NAMALWA (cell line): ENCODE results near the gene BOC.
"Not testable (repeated sequence)": the region's sequence is repeated elsewhere in the genome, so short reads cannot be mapped to it uniquely, and the experiment has no call there.

Experiments used
- DNase-seq: peaks from one replicate; pipeline ENCODE4 v3.0.0-alpha.2; 2015; ENCODE audit warnings: low spot score

The BOC gene, protein sequence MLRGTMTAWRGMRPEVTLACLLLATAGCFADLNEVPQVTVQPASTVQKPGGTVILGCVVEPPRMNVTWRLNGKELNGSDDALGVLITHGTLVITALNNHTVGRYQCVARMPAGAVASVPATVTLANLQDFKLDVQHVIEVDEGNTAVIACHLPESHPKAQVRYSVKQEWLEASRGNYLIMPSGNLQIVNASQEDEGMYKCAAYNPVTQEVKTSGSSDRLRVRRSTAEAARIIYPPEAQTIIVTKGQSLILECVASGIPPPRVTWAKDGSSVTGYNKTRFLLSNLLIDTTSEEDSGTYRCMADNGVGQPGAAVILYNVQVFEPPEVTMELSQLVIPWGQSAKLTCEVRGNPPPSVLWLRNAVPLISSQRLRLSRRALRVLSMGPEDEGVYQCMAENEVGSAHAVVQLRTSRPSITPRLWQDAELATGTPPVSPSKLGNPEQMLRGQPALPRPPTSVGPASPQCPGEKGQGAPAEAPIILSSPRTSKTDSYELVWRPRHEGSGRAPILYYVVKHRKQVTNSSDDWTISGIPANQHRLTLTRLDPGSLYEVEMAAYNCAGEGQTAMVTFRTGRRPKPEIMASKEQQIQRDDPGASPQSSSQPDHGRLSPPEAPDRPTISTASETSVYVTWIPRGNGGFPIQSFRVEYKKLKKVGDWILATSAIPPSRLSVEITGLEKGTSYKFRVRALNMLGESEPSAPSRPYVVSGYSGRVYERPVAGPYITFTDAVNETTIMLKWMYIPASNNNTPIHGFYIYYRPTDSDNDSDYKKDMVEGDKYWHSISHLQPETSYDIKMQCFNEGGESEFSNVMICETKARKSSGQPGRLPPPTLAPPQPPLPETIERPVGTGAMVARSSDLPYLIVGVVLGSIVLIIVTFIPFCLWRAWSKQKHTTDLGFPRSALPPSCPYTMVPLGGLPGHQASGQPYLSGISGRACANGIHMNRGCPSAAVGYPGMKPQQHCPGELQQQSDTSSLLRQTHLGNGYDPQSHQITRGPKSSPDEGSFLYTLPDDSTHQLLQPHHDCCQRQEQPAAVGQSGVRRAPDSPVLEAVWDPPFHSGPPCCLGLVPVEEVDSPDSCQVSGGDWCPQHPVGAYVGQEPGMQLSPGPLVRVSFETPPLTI

DNA sequence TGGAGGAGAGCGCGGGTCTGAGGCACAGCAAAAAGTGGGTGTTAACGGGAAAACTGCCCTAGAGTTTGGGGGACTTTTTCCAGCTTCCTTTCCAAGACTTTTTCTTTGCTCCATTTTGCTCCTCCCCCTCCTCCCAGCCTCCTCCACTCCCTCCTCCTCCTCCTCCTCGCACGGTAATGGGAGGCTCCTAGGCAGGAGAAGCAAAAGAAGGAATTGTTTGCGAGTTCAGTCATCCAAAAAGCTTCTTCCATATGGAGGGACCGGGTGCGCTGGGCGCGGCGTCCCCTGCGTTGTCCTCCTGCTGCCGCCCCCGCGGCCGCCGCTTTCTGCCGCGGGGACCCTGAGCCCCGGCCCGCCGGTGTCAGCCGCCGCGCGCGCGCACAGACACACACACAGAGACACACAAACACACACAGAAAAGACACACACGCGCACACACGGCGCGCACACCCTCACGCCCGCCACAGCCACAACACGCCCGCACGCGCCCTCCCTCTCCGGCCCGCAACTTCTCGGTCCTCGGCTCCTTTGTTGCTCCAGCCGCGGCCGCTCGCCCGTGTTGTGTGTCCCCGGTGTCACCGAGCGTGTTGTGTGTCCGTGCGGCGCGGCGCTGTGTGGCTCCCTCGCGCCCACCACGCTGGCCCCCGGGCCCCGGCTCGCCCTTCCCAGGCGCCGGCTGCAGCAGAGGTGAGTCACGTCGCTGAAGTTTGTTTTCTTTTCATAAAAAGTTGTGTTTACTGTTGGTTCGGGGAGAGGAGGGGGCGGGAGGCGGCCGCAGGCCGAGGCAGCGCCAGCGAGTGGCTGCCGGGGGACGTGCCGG is at the start of gene BOC:
Gene BOC (plus strand): TSS at position 228 of the 820 bp plus-strand sequence. CDS start 38,246 bp downstream, outside the sequence.
- no peak for DNase-seq

DNA sequence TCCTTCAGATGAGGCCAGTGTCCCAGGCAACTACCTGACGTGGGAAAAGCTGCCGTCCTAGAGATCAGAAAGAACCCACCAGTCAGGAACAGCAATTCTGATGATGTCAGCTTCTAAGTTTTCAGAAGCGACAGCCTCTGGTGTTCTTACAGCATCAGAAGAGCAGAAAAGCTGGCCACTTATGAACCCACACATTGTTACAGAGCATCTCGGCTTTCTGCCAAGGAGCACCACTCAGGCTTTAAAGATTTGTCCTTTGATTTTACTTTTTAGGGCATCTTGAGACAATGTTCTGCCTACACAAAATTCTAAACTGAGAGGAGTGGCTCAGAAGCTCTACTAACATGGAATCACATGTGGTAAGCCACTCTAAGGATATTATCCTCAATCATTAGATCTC is 49.7 kb upstream of the BOC start:
- DNase-seq: no peak

DNA sequence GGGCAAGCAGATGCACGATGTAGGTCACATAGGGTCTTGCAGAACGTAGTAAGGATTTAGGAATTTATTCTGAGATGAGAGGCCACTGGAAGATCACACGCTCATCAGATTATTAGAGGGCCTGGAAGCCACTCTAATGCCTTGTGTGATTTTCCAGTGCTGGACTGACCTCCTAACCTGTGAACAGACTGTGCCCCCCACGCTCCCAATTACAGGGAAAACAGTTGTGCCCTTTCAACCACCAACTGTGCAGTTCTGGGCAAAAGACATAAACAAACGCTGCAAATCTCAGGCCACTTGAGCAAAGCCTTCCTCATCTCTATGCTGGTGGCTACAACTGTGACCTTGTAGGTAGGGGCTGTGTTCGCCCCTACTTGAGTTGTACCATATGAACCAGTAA is 48.2 kb upstream of the BOC start:
- no peak for DNase-seq

DNA sequence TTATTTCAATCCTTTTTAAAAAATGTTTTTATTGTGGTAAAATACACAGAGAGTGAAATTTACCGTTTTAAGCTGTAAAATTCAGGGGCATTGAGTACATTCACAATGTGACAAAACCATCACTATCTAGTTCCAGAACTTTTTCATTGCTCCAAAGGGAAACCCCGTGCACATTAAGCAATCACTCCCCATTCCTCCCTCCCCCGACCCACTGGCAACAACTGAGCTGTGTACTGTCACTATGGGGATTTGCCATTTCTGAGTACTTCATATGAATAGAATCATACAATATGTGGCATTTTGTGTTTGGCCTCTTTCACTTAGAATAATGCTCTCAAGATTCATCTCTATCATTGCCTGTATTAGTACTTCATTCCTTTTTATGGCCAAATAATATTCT is 45.5 kb upstream of the BOC start:
- no peak for DNase-seq

DNA sequence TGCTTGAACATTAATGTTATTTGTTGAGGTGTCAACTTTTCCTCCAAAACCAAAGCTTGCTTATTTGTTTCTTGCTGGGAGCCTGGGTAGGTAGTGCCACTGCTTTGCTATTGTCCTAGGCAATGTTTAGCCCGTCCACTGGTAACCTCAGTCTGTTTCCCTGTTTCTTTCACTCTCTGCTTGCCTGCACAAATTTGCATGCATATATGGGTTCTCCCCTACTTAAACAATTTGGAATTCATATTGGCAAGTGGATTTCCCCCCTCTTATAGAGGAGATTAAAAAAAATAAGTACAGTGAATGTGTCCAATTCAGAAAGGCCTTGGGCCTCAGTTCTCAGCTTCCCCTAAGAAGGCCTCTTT is 45.0 kb upstream of the BOC start:
- DNase-seq: no peak

DNA sequence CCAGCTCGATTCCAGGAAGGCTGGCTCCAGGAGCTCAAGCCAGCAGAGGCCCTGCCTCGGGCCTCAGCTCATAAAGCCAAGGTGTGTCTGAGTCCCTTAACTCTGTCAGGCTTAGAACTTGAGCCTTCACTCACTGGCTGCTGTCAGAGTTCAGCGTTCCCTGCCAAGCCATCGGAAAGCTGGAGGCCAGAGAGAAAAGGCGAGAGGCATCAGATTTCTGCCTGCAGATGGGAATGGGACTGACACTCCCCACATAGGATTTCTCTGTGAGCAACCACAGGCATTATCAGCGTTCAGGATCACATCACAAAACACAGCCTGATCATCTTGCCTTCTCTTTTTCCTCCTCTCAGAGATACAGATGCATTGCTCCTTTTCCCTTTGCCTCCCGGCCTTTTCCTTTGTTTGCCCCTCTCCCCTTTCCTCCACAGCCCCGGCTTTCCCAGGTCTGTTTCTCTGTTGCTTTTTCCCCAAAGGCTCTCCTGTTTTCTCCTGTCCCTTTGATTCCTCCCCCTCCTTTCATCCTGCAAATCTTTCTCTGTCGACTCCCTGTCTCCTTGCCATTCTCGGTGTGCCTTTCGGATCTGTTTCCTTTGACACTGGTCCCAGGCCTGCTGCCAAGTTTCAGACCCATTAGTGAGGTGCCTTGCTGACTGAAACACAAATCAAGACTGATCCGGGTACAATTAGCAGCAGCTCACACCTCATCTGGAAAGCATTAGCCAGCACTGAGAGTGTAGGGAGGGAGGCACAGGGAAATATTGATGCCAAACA is 44.5 kb upstream of the BOC start:
- no peak for DNase-seq

DNA sequence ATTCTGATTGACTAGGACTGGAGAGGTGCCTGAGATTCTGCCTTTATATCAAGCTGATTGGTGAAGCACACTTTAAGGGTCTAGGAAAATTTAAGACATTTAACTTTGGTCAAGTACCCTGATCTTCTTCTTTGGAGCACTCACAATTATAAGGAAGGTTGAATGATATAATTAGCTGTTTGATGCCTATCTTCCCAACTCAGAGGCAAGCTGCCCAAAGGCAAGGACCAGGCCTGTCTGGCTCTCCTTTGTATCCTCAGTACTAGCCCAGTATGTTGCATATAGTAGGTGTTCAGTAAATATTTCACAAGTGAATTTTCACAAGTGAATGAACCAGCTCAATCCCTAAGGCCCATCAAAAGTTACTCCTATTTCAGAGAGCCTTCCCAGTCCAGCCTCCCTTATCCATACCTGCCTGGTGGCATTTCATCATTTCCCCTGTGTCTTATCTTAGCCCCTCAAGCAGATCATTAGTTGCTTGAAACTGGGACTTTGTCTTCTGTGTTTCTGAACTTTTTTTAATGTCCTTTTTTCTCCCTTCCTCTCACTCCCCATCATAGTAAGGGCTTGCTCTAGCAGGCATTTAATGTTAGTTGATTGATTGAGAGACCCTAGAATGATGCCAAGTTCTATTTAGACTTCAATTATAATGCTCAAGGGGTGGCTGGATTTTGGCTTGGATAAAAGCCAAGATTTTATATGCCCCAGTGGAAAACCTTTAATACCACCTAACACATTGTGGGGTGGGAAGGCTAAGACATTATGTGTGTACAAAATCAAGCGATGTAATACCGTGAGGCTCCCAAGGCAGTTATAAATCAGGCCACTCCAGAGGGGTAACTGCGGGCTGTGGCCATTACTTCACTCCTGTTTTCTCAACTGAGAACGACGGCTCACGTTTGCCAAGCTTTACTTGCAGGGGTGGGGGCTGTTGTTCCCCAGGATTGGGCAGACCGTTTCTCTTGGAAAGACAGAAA is 43.2 kb upstream of the BOC start:
- DNase-seq: no peak

DNA sequence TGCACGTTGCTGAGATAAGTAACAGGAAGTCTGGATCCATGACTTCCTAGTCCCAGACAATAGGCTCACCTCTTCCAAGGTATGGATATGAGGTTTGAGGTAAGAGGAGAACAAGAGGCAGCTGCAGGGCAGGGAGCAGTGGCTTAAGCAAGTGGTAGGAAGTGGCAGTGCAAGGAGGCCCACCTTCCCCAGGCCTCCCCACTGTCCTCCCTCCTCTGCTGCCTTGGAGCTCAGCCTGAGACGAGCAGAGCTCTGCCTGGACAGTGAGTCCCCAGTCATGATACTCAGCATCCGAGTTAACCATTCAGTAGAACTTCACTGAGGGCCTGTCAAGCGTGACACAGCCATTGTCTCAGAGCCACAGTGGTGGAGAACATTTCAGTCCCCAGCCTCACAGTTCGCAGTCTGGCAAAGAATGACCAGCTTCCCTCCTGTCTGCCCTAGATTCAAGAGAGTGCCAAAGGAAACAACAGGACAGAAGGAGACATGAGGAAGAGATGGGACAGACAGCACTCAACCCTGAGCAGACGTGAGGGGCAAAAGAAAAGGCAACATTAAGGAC is 41.4 kb upstream of the BOC start:
- no peak for DNase-seq

DNA sequence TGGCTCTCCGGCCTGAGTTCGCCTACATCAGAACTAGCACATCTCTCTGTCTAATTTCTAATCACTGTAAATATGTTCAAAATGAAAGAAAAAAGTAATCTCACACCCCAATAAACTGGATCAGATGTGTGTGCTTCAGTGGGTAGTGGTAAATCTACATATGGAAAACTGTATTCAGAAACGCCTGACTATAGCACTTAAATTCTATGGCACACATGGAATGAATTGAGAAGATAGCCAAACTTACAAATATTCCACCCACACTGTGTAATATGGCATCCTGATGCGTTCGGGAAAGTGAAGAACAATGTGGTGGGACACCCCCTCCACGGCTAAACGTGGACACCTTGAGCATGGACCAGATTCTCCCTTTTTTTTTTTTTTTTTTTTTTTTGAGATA is 40.6 kb upstream of the BOC start:
- DNase-seq: no peak

DNA sequence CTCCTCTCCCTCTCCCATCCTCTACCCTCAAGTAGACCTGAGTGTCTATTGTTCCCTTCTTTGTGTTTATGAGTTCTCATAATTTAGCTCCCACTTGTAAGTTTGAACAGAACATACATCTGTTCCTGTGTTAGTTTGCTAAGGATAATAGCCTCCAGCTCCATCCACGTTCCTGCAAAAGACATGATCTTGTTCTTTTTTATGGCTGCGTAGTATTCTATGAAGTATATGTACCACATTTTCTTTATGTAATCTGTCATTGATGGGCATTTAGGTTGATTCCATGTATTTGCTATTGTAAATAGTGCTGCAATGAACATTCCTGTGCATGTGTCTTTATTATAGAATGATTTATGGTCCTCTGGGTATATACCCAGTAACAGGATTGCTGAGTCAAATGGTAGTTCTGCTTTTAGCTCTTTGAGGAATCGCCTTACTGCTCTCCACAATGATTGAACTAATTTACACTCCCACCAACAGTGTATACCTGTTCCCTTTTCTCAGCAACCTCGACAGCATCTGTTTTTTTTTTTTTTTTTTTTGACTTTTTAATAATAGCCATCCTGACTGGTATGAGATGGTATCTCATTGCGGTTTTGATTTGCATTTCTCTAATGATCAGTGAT is 39.6 kb upstream of the BOC start:
- DNase-seq: not testable (repeated sequence)

DNA sequence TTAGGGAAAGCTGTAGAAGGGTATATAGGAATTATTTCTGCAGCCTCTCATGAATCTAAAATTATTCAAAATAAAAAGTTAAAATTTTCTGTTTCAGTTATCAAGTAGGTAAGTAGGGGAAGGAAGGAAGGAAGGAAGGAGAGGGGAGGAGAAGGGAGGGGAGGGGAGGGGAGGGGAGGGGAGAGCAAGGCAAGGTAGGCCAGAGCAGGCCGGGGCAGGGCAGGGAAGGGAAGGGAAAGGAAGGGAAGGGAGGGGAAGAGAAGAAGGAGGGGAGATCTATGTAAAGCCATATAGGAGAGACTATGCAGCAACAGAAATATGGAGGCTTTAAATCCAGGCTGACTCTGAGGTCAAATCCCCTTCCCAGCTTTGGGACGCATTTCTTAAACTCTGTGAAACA is 38.3 kb upstream of the BOC start:
- DNase-seq: no peak

DNA sequence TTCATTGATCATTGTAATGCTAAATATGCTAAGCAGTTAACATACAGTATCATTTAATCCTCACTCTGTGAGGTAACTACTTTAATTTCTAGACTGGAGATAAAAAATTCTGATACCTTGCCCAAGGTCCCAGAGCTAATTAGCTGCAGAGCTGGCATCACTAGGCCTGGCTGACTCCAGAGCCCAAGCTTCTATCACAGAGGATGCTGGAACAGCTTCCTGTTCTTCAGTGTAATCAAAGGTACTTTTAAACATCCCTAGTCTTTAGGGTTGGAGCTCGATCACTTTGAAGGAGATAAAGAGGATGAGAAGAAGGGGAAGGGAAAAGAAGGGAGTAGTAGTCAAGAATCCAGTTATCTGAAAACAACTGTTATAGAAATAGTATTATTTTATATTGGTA is 37.1 kb upstream of the BOC start:
- DNase-seq: no peak

DNA sequence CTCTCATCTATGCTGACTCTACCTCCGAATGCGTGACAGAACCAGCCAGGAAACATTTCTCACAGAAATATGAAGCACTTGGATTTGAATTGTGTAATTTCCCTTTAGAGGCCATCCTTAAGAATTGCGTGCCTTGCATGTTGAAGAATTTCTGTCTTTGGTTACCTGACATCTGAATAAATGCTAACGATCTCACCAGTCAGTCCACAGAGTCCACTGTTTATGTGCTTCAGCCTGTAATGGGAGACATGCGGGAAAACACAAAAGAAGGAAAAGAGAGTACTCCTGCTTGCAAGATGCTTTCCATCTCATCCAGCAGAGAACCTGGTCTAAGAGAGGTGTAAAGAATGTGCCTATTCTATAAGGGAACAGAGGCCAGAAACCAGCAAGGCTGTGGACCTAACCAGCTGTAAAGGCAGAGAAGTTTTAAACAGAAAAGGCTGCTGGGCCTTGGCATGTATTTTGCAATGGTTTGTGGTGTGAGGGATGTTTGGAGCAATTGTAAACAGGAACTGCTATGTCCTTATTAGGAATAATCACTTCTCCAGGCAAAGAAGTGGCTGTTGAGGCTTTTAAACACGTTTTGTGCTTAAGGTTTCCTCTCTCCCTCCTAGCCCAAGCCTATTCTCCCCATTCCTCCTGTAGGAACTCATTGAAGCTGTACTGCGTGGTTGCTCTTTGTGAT is 36.4 kb upstream of the BOC start:
- no peak for DNase-seq

DNA sequence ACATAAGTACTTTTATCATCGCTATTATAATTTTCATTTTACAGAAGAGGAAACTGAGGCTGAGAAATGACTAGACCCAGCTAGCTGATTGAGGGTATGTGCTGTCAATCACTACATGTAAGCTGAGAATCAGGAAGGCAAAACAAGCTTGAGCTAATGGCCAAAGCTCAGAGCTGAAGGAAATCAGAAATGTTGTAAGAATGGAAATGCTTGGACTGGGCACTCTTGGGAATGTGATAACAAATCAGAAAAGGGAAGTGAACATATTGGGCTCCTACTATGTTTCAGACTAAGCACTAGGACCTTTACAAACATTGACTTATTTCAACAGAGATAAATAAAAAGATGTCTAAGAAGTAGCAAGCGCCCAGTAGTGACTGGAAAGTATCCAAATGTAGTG is 33.8 kb upstream of the BOC start:
- no peak for DNase-seq

DNA sequence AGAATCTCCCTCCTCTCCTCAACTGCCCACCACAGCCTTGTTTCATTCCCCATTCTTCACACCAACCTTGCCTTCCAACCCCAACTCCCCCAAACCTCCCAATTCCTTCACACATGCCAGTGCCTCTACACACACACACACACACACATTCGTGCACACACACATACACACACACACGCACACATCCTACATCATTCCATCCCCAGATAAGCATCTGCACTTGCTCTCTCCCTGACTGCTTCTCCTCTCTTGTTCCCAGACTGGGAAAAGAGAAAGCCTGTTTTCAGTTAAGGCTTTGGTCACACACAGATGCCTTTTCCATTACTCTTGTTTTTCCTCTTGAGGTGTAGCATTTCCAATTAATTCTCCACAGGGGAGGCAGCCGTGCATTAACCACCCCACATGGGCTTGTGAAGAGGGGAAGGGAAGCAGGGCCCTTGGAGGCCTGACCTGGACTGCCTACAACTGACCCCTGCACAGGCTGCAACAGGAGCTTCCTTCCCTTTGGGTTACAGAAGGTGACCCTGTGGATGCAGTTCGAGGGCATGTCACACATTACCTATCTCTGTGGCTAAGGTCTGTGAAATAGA is 32.0 kb upstream of the BOC start:
- no peak for DNase-seq

DNA sequence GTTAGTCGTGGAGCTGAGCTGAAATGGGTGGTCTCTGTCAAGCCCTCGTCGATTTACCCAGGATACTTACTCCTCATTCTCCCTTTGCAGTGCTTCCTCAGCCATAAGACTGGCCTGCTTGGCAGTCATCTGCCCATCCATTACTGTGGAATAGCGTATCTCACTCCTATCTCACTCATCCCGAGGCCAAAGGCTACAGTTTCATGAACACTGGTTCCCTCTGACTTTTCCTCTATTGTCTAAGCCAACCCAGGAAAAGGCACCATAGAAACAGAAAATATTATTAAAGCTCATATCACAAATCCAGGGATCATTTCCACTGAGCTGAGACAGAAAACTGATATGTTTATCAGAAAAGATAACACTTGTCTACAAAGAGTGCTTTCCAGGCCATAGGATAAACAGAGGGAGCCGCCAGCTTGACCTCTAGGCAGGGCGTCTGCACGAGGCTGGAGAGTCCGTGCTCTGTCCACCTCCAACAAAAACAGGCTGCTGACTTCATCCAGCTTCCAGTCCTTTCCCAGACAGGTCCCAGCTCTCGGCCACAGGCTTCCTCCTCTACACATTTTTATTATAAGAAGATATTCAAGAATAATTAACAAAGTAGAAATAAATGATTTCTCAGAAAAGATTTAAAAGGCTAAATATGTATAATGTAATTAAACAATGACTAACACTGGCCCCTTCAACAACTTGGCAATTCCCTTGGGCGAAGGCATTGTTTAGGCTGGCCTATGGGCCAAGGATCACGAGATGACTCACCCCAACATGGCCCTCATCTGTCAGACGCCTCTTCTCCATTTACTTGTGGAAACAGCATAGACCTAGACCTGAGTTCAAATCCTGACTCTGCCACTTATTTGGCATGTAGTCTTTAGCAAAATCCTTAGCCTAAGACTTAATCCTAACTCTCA is 27.4 kb upstream of the BOC start:
- DNase-seq: no peak

DNA sequence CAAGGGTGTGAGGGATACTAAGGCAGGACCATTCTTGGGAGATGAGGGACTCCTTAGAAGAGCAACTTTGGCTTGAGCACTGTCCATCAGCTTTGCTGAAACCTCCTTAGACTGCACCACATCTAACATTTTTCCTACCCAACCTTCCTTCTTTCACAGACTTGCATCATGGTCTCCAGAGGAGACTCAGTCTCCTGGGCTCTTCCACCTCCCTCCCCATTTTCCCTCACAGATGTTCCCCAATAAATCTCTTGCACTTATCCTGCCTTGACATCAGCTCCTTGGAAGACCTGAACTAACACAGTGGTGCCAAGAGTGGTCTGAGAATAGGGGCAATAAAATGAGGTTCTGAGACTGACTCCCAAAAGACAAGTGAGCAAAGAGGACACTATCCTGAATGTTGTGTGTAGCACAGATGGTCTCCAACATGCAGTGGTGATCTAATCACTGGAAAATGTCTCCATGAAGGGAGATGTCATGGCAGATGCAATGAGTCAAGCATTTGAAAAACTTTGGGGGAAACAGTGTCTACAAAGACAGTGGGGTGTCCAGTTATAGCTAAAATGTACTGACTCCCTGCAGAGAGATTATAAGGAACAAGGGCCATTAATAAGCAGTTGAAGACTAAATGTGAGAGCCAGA is 26.0 kb upstream of the BOC start:
- DNase-seq: no peak
